IMR-90 (cell line): Measurements from ENCODE around the gene SERPINE2. TPM values are rescaled to one million over a fixed set of nuclear protein-coding genes. Genes with fewer than 3 reads are reported as not detected.

ENCODE experiments used
- ATAC-seq: fragments of 200-7000 bp; cut with Tn5 transposase; 2 replicates; pipeline ENCODE4 v1.9.1; 2020; ENCODE audit warnings: low read depth, mild to moderate bottlenecking, moderate library complexity
- BruUV-seq: library from RNA; stranded (reverse); fragments of 400-500 nt; replicated peaks from 2 replicates; lab custom pipeline; 2021; lab: Mats Ljungman, UMichigan
- CTCF ChIA-PET: fragments of 300-600 bp; formaldehyde crosslinking; extraction: SDS; loops from one replicate; lab custom pipeline; 2021; ENCODE audit warnings: antibody characterized with exemption; lab: Yijun Ruan, JAX
- POLR2A ChIA-PET: fragments of 300-600 bp; sonication (Branson Sonifier 250); formaldehyde crosslinking; loops from one replicate; lab custom pipeline; 2022; ENCODE audit warnings: antibody characterized with exemption; ENCODE audit not compliant: unreplicated experiment; lab: Charles Lee
- DNase-seq: peaks from one replicate; pipeline ENCODE4 v3.0.0; 2013
- H2AFZ ChIP-seq: replicated peaks from 2 replicates; pipeline ENCODE3; 2013; ENCODE audit warnings: low read length, mild to moderate bottlenecking; ENCODE audit not compliant: poor library complexity
- H2AK5ac ChIP-seq: 2 replicates; pipeline ENCODE4 v1.6.1; 2013; ENCODE audit warnings: low read depth, low read length, inconsistent platforms
- H2AK9ac ChIP-seq: replicated peaks from 2 replicates; pipeline ENCODE3; 2013; ENCODE audit warnings: mild to moderate bottlenecking, low read depth, low read length, moderate library complexity; ENCODE audit not compliant: poor library complexity
- H2BK120ac ChIP-seq: 2 replicates; pipeline ENCODE4 v1.6.1; 2013; ENCODE audit warnings: low read depth, low read length, inconsistent platforms
- H2BK15ac ChIP-seq: 3 replicates; pipeline ENCODE4 v1.6.1; 2013; ENCODE audit warnings: low read depth, low read length, inconsistent platforms
- H2BK20ac ChIP-seq: 2 replicates; pipeline ENCODE4 v1.6.1; 2013; ENCODE audit warnings: low read depth, mild to moderate bottlenecking, inconsistent platforms, low read length, moderate library complexity
- H2BK5ac ChIP-seq: 2 replicates; pipeline ENCODE4 v1.6.1; 2013; ENCODE audit warnings: mild to moderate bottlenecking, low read depth, low read length, inconsistent platforms; ENCODE audit not compliant: poor library complexity, severe bottlenecking
- H3K14ac ChIP-seq: replicated peaks from 2 replicates; pipeline ENCODE4 v1.6.1; 2013; ENCODE audit warnings: low read depth, low read length, inconsistent platforms
- H3K18ac ChIP-seq: 2 replicates; pipeline ENCODE4 v1.6.1; 2013; ENCODE audit warnings: low read depth, low read length, control low read depth
- H3K23ac ChIP-seq: 2 replicates; pipeline ENCODE4 v1.6.1; 2013; ENCODE audit warnings: low read depth, low read length, inconsistent platforms
- H3K27ac ChIP-seq: 2 replicates; pipeline ENCODE4 v1.5.1; 2013; ENCODE audit warnings: mild to moderate bottlenecking, control low read depth, low read length; ENCODE audit not compliant: insufficient read depth
- H3K27me3 ChIP-seq: 2 replicates; pipeline ENCODE4 v1.6.1; 2013; ENCODE audit warnings: low read length; ENCODE audit not compliant: control insufficient read depth, insufficient read depth
- H3K36me3 ChIP-seq: 2 replicates; pipeline ENCODE4 v1.6.1; 2013; ENCODE audit warnings: low read length, mixed read lengths; ENCODE audit not compliant: control insufficient read depth, insufficient read depth
- H3K4ac ChIP-seq: 2 replicates; pipeline ENCODE4 v1.6.1; 2013; ENCODE audit warnings: low read depth, low read length, inconsistent platforms
- H3K4me1 ChIP-seq: 2 replicates; pipeline ENCODE4 v1.6.1; 2013; ENCODE audit warnings: low read length, mixed read lengths; ENCODE audit not compliant: control insufficient read depth, insufficient read depth
- H3K4me2 ChIP-seq: 2 replicates; pipeline ENCODE4 v1.6.1; 2013; ENCODE audit warnings: low read depth, mild to moderate bottlenecking, control low read depth, low read length, moderate library complexity
- H3K4me3 ChIP-seq: 2 replicates; pipeline ENCODE4 v1.5.1; 2013; ENCODE audit warnings: low read depth, mild to moderate bottlenecking, control low read depth, low read length, moderate library complexity; ENCODE audit not compliant: insufficient read depth
- H3K56ac ChIP-seq: 2 replicates; pipeline ENCODE4 v1.6.1; 2013; ENCODE audit warnings: low read length, inconsistent platforms; ENCODE audit not compliant: insufficient read depth; ENCODE audit errors: extremely low read depth
- H3K79me1 ChIP-seq, 2 experiments: 2 replicates each; pipeline ENCODE4 v1.6.1; 2013; ENCODE audit warnings: low read length in 2 of 2, inconsistent platforms in 1 of 2, low read depth in 1 of 2
- H3K9ac ChIP-seq: 2 replicates; pipeline ENCODE4 v1.6.1; 2013; ENCODE audit warnings: low read depth, low read length, control low read depth
- H3K9me1 ChIP-seq: 2 replicates; pipeline ENCODE4 v1.6.1; 2013; ENCODE audit warnings: low read length, inconsistent platforms; ENCODE audit not compliant: insufficient read depth
- H3K9me3 ChIP-seq: 2 replicates; pipeline ENCODE4 v1.6.1; 2013; ENCODE audit warnings: low read length; ENCODE audit not compliant: control insufficient read depth, insufficient read depth
- H4K20me1 ChIP-seq: 2 replicates; pipeline ENCODE4 v1.6.1; 2013; ENCODE audit warnings: low read length, inconsistent platforms; ENCODE audit not compliant: insufficient read depth
- H4K5ac ChIP-seq: 2 replicates; pipeline ENCODE4 v1.6.1; 2013; ENCODE audit warnings: mild to moderate bottlenecking, low read depth, low read length, control low read depth
- H4K8ac ChIP-seq, 2 experiments: 2 replicates each; pipeline ENCODE4 v1.6.1; 2013; ENCODE audit warnings: low read depth in 2 of 2, low read length in 2 of 2, control low read depth in 1 of 2, inconsistent platforms in 1 of 2
- H4K91ac ChIP-seq: 2 replicates; pipeline ENCODE4 v1.6.1; 2013; ENCODE audit warnings: low read depth, low read length, inconsistent platforms; ENCODE audit not compliant: insufficient read depth
- BHLHE40 ChIP-seq: fragments of 150-350 bp; IDR thresholded peaks from 2 replicates; pipeline ENCODE4 v1.6.1; 2016; ENCODE audit warnings: mild to moderate bottlenecking, low read depth, low read length
- CEBPB ChIP-seq: IDR thresholded peaks from 2 replicates; pipeline ENCODE4 v1.6.1; 2012; ENCODE audit warnings: low read depth, low read length, improper control_type of control experiment
- FOS ChIP-seq: fragments of 150-350 bp; IDR thresholded peaks from 2 replicates; pipeline ENCODE4 v1.6.1; 2016; ENCODE audit warnings: low read depth, low read length
- MAFK ChIP-seq: IDR thresholded peaks from 2 replicates; pipeline ENCODE4 v1.6.1; 2012; ENCODE audit warnings: low read depth, low read length, improper control_type of control experiment
- NFE2L2 ChIP-seq: fragments of 150-350 bp; IDR thresholded peaks from 2 replicates; pipeline ENCODE4 v1.6.1; 2016; ENCODE audit warnings: low read depth, mild to moderate bottlenecking, low read length
- RAD21 ChIP-seq: IDR thresholded peaks from 2 replicates; pipeline ENCODE4 v1.6.1; 2012; ENCODE audit warnings: low read length, improper control_type of control experiment
- RCOR1 ChIP-seq: IDR thresholded peaks from 2 replicates; pipeline ENCODE4 v1.6.1; 2012; ENCODE audit warnings: mild to moderate bottlenecking, low read length, improper control_type of control experiment; ENCODE audit not compliant: insufficient replicate concordance
- RFX5 ChIP-seq: IDR thresholded peaks from 2 replicates; pipeline ENCODE4 v1.8.0; 2012; ENCODE audit warnings: low read depth, mild to moderate bottlenecking, low read length, moderate library complexity
- SMC3 ChIP-seq: fragments of 150-350 bp; IDR thresholded peaks from 2 replicates; pipeline ENCODE4 v1.6.1; 2016; ENCODE audit warnings: low read depth, mild to moderate bottlenecking, antibody characterized with exemption, low read length, moderate library complexity
- WGBS, 2 experiments: methylation state at CpG; one replicate each; pipeline versions ENCODE4 v1.1.5 to v1.1.7; 2013; ENCODE audit warnings: missing lambda C conversion rate in 2 of 2; ENCODE audit not compliant: insufficient read length in 1 of 2; ENCODE audit errors: extremely low coverage in 2 of 2; 5-methylcytosine and 5-hydroxymethylcytosine counted together
- dilution Hi-C: fragments of 300-500 bp; cut with HindIII; formaldehyde crosslinking; loops from one replicate; pipeline ENCODE4 v1.14.3; 2018; ENCODE audit warnings: low sequenced_read_pairs; ENCODE audit not compliant: unreplicated experiment
- in situ Hi-C: fragments of 300-500 bp; cut with MboI; formaldehyde crosslinking; loops from 3 replicates; pipeline ENCODE4 v1.14.3; 2019; ENCODE audit warnings: low sequenced_read_pairs, inconsistent platforms, mixed read lengths
- intact Hi-C: fragments of 100-400 bp; cut with micrococcal nuclease; formaldehyde crosslinking; loops from 2 replicates; pipeline ENCODE4 v1.10.0; 2022
- polyA plus RNA-seq, 3 experiments: library from polyadenylated mRNA; depleted of rRNA; stranded (reverse); fragments of >200 nt; gene quantifications; 2 replicates each; pipeline ENCODE4 v1.2.3, GENCODE V29; 2012; ENCODE audit warnings: low replicate concordance in 1 of 3
- total RNA-seq: library from RNA; depleted of rRNA; stranded (reverse); fragments of >200 nt; gene quantifications from 2 replicates; pipeline ENCODE4 v1.2.3, GENCODE V29; 2012
- TF ChIP-seq, protein P1 (sequence below): fragments of 150-350 bp; IDR thresholded peaks from 2 replicates; pipeline ENCODE4 v1.6.1; 2016; ENCODE audit warnings: low read depth, mild to moderate bottlenecking, low read length, moderate library complexity, borderline replicate concordance

The SERPINE2 gene
- total and polyA plus RNA-seq, 2 of the 4 experiments (the other 2 are of a cell fraction), result 24.0 to 62.7 TPM

GRCh38 chr2:224086226-224086914 is 47.3 kb upstream of the SERPINE2 start:
- H2AFZ ChIP-seq, result no peak overlapping the region
- DNase-seq (peak; percentile 89), ATAC-seq (peak; percentile 88)
- BruUV-seq, result no TSS peak
- H2AK5ac ChIP-seq, result peak overlapping the region; percentile 96; the same call in 1 of the 2 replicates
- peaks cover 6% of the 10 kb centered on the region for H3K9me1 ChIP-seq
- TF ChIP-seq FOS, result peak; percentile 84
- TF ChIP-seq RAD21, result no peak
- TF ChIP-seq, protein P1, sequence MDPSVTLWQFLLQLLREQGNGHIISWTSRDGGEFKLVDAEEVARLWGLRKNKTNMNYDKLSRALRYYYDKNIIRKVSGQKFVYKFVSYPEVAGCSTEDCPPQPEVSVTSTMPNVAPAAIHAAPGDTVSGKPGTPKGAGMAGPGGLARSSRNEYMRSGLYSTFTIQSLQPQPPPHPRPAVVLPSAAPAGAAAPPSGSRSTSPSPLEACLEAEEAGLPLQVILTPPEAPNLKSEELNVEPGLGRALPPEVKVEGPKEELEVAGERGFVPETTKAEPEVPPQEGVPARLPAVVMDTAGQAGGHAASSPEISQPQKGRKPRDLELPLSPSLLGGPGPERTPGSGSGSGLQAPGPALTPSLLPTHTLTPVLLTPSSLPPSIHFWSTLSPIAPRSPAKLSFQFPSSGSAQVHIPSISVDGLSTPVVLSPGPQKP, result no peak
- TF ChIP-seq RCOR1, result peak; percentile 31
- TF ChIP-seq RFX5, result no peak
- TF ChIP-seq NFE2L2, result peak; percentile 59; the same call in 1 of the 2 replicates
- TF ChIP-seq SMC3, result no peak
- peak; percentile 52; the same call in 1 of the 2 replicates for TF ChIP-seq BHLHE40
- peak; percentile 52; the same call in 1 of the 2 replicates for TF ChIP-seq MAFK
- peak; percentile 91 for TF ChIP-seq CEBPB
- no peaks in the 10 kb centered on the region for H4K20me1 ChIP-seq
- no peaks in the 10 kb centered on the region for H3K27me3 ChIP-seq
- H2BK20ac ChIP-seq, result peak overlapping the region; percentile 97
- H3K4me1 ChIP-seq, result peaks cover 7% of the 10 kb centered on the region; the same call in 1 of the 2 replicates
- ChIA-PET POLR2A (no interaction called here), CTCF (interaction anchor here (0.7 to 1.5 kb wide), 3 partner anchors 25 to 47 kb away, joined by 3 to 4 read pairs (median 3); partner anchors contain the start of gene SERPINE2)
- dilution Hi-C loops (no loop called here), in situ Hi-C loops (no loop called here), intact Hi-C loops (no loop called here)
- no peak overlapping the region for H3K27ac ChIP-seq
- peak overlapping the region; percentile 79; the same call in 1 of the 2 replicates for H4K5ac ChIP-seq
- H4K91ac ChIP-seq, result peak overlapping the region; percentile 91
- H3K4me3 ChIP-seq, result no peak overlapping the region
- no peaks in the 10 kb centered on the region for H3K9me3 ChIP-seq
- H2BK5ac ChIP-seq, result peak overlapping the region; percentile 91
- peak overlapping the region; percentile 91; the same call in 1 of the 2 replicates for H3K14ac ChIP-seq
- no peaks in the 10 kb centered on the region for H3K36me3 ChIP-seq
- H3K4me2 ChIP-seq, result peak overlapping the region; percentile 26; the same call in 1 of the 2 replicates
- H3K79me1 ChIP-seq, result no peaks in the 10 kb centered on the region
- no peak overlapping the region for H3K23ac ChIP-seq
- H3K56ac ChIP-seq, result no peak overlapping the region
- H4K8ac ChIP-seq, result peak overlapping the region; percentile 71 to 86; a peak in 2 of 4 replicates
- WGBS, 2 experiments, result no CpG with 5 or more reads among the region's 3 CpGs
- H3K9ac ChIP-seq, result no peak overlapping the region
- H3K4ac ChIP-seq, result peak overlapping the region; percentile 87
- H2BK120ac ChIP-seq, result peak overlapping the region; percentile 93
- H2BK15ac ChIP-seq, result peak overlapping the region; percentile 97; the same call in 1 of the 3 replicates
- peak overlapping the region; percentile 86; the same call in 1 of the 2 replicates for H3K18ac ChIP-seq
- H2AK9ac ChIP-seq, result no peak overlapping the region
